H9 (cell line): ENCODE measurements around the gene GRHL3. TPM values are rescaled to one million over a fixed set of nuclear protein-coding genes. Genes with fewer than 3 reads are reported as not detected.

Experiments
- DNase-seq: peaks from one replicate; pipeline ENCODE4 v3.0.0-alpha.2; 2017
- H2AFZ ChIP-seq: one replicate; pipeline ENCODE4 v1.6.1; 2013; ENCODE audit warnings: mild to moderate bottlenecking, low read length, control low read depth, moderate library complexity
- H2AK5ac ChIP-seq: 2 replicates; pipeline ENCODE4 v1.6.1; 2013; ENCODE audit warnings: low read length, control low read depth, mixed read lengths; ENCODE audit not compliant: insufficient read length
- H2BK120ac ChIP-seq: one replicate; pipeline ENCODE4 v1.6.1; 2013; ENCODE audit warnings: low read depth, mild to moderate bottlenecking, low read length, control low read depth, inconsistent platforms; ENCODE audit not compliant: poor library complexity, severe bottlenecking
- H2BK12ac ChIP-seq: 2 replicates; pipeline ENCODE4 v1.6.1; 2013; ENCODE audit warnings: low read length, control low read depth, mixed read lengths, low read depth; ENCODE audit not compliant: insufficient read length
- H2BK15ac ChIP-seq: 2 replicates; pipeline ENCODE4 v1.6.1; 2013; ENCODE audit warnings: low read depth, low read length, control low read depth
- H2BK20ac ChIP-seq: one replicate; pipeline ENCODE4 v1.6.1; 2013; ENCODE audit warnings: low read depth, mild to moderate bottlenecking, low read length, control low read depth, inconsistent platforms; ENCODE audit not compliant: poor library complexity, severe bottlenecking
- H2BK5ac ChIP-seq: 2 replicates; pipeline ENCODE4 v1.6.1; 2013; ENCODE audit warnings: low read length, control low read depth, mixed read lengths; ENCODE audit not compliant: insufficient read length
- H3K14ac ChIP-seq: 2 replicates; pipeline ENCODE4 v1.6.1; 2013; ENCODE audit warnings: low read length, control low read depth; ENCODE audit not compliant: insufficient read depth
- H3K18ac ChIP-seq: 2 replicates; pipeline ENCODE4 v1.6.1; 2013; ENCODE audit warnings: low read depth, mild to moderate bottlenecking, mixed read lengths, low read length, control low read depth; ENCODE audit not compliant: insufficient read length
- H3K23ac ChIP-seq: 2 replicates; pipeline ENCODE4 v1.6.1; 2013; ENCODE audit warnings: low read length, control low read depth, mixed read lengths, low read depth; ENCODE audit not compliant: insufficient read length
- H3K23me2 ChIP-seq: 2 replicates; pipeline ENCODE4 v1.6.1; 2013; ENCODE audit warnings: low read depth, mild to moderate bottlenecking, mixed read lengths, low read length, control low read depth; ENCODE audit not compliant: insufficient read length, poor library complexity, severe bottlenecking
- H3K27ac ChIP-seq: 2 replicates; pipeline ENCODE4 v1.5.1; 2013; ENCODE audit warnings: low read length, control low read depth, mixed read lengths, low read depth; ENCODE audit not compliant: insufficient read length
- H3K27me3 ChIP-seq: 2 replicates; pipeline ENCODE4 v1.6.1; 2013; ENCODE audit warnings: low read length, control low read depth, inconsistent platforms; ENCODE audit not compliant: insufficient read depth
- H3K4ac ChIP-seq: 2 replicates; pipeline ENCODE4 v1.6.1; 2013; ENCODE audit warnings: low read depth, mild to moderate bottlenecking, control low read depth, inconsistent platforms, low read length, moderate library complexity
- H3K4me1 ChIP-seq: 2 replicates; pipeline ENCODE4 v1.6.1; 2013; ENCODE audit warnings: low read length, control low read depth, inconsistent platforms; ENCODE audit not compliant: insufficient read depth
- H3K4me2 ChIP-seq: 2 replicates; pipeline ENCODE4 v1.6.1; 2013; ENCODE audit warnings: low read length, control low read depth, mixed read lengths; ENCODE audit not compliant: insufficient read length, insufficient read depth
- H3K56ac ChIP-seq: 2 replicates; pipeline ENCODE4 v1.6.1; 2013; ENCODE audit warnings: low read depth, mild to moderate bottlenecking, mixed read lengths, low read length, control low read depth; ENCODE audit not compliant: insufficient read length
- H3K79me1 ChIP-seq: 2 replicates; pipeline ENCODE4 v1.6.1; 2013; ENCODE audit warnings: low read depth, mild to moderate bottlenecking, moderate library complexity, low read length, control low read depth, inconsistent platforms; ENCODE audit not compliant: insufficient read depth, poor library complexity, severe bottlenecking
- H3K79me2 ChIP-seq: 2 replicates; pipeline ENCODE4 v1.6.1; 2013; ENCODE audit warnings: low read length, control low read depth, inconsistent platforms; ENCODE audit not compliant: insufficient read depth
- H3K9ac ChIP-seq: 2 replicates; pipeline ENCODE4 v1.6.1; 2013; ENCODE audit warnings: low read length, control low read depth, mixed read lengths; ENCODE audit not compliant: insufficient read length; ENCODE audit errors: extremely low read depth
- H3K9me3 ChIP-seq: one replicate; pipeline ENCODE4 v1.6.1; 2013; ENCODE audit warnings: low read depth, low read length, inconsistent platforms; ENCODE audit not compliant: control insufficient read depth
- H3T11ph ChIP-seq: one replicate; pipeline ENCODE4 v1.6.1; 2013; ENCODE audit warnings: mild to moderate bottlenecking, low read length, control low read depth, inconsistent platforms
- H4K20me1 ChIP-seq: one replicate; pipeline ENCODE4 v1.6.1; 2013; ENCODE audit not compliant: control insufficient read depth, insufficient read length, insufficient read depth
- H4K5ac ChIP-seq: 2 replicates; pipeline ENCODE4 v1.6.1; 2013; ENCODE audit warnings: low read depth, mild to moderate bottlenecking, mixed read lengths, low read length, control low read depth; ENCODE audit not compliant: insufficient read length
- H4K8ac ChIP-seq: replicated peaks from 2 replicates; pipeline ENCODE4 v1.6.1; 2013; ENCODE audit warnings: low read length, control low read depth, mixed read lengths, low read depth; ENCODE audit not compliant: insufficient read length
- H4K91ac ChIP-seq: 2 replicates; pipeline ENCODE4 v1.6.1; 2013; ENCODE audit warnings: low read depth, mild to moderate bottlenecking, moderate library complexity, mixed read lengths, low read length, control low read depth; ENCODE audit not compliant: insufficient read length
- H3K27ac Mint-ChIP-seq, 3 experiments: 2 replicates in 2 of 3; 3 replicates in 1 of 3; pipeline ENCODE4 v1.8.0; 2020 to 2021; ENCODE audit warnings: mixed read lengths in 3 of 3, mild to moderate bottlenecking in 1 of 3, moderate library complexity in 1 of 3
- H3K27me3 Mint-ChIP-seq: 2 replicates; pipeline ENCODE4 v1.8.0; 2021; ENCODE audit warnings: low read depth, mild to moderate bottlenecking, moderate library complexity, mixed read lengths
- H3K36me3 Mint-ChIP-seq, 3 experiments: 2 replicates in 2 of 3; 3 replicates in 1 of 3; pipeline ENCODE4 v1.8.0; 2020 to 2021; ENCODE audit warnings: low read depth in 3 of 3, mixed read lengths in 3 of 3; ENCODE audit not compliant: insufficient read depth in 1 of 3
- H3K4me1 Mint-ChIP-seq, 2 experiments: 2 replicates each; pipeline ENCODE4 v1.8.0; 2020; ENCODE audit warnings: mixed read lengths in 2 of 2
- H3K4me3 Mint-ChIP-seq, 2 experiments: 2 replicates in 1 of 2; 3 replicates in 1 of 2; pipeline ENCODE4 v1.8.0; 2020 to 2021; ENCODE audit warnings: mild to moderate bottlenecking in 2 of 2, mixed read lengths in 2 of 2, moderate library complexity in 1 of 2
- H3K9me3 Mint-ChIP-seq, 2 experiments: 2 replicates in 1 of 2; 3 replicates in 1 of 2; pipeline ENCODE4 v1.8.0; 2020; ENCODE audit warnings: mild to moderate bottlenecking in 2 of 2, mixed read lengths in 2 of 2, moderate library complexity in 1 of 2
- whole genome bisulfite sequencing: extraction: QIAGEN DNeasy Blood & Tissue Kit; methylation state at CpG from one replicate; pipeline ENCODE4 v1.1.7; 2013; ENCODE audit warnings: missing lambda C conversion rate, low lambda C conversion rate, mixed read lengths; ENCODE audit not compliant: insufficient read length; ENCODE audit errors: extremely low coverage; 5-methylcytosine and 5-hydroxymethylcytosine counted together
- total RNA-seq: library from RNA; stranded (reverse); gene quantifications from 2 replicates; pipeline ENCODE4 v1.2.1, GENCODE V29; 2021
- TF ChIP-seq, protein P1 (sequence below): fragments of 200-600 bp; sonication (generic); conservative IDR thresholded peaks from 3 replicates; pipeline ENCODE4 v1.8.0; 2021; ENCODE audit warnings: antibody characterized with exemption, mild to moderate bottlenecking

Gene GRHL3
- total RNA-seq, 1 experiment from 2014 or later, result 3.5 TPM

DNA sequence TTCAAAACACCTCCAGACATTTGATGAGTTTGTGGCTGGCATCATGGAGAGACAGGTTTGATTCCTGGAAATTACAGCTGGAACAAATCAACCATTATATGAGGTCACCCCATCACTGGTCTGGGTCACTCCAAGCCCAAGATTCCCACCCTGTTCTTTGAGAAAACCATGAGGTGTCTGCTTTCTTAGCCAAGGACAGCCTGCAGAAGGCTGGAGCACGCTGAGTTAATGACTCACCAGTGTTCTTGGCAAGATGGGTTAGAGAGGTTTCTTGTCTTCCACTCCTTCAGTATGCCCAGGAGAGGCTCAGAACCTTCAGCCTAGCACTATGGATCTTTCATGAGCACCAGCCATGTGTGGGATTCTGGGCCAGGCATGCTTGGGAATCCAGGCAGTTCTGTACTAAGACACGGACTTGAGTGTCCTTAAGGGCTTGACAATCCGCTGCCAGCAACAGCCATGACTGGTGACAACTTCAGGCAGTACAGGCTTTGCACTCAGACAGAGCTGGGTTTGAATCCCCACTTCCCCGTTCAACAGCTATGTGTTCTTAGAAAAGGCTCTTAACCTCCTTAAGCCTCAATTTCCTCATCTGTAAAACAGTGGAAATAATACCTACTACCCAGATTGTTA, 43.9 kb downstream of the GRHL3 start:
- no peaks in the 10 kb centered on the region for H3K27me3 Mint-ChIP-seq
- H3K4me2 ChIP-seq, result no peak overlapping the region
- H3T11ph ChIP-seq, result no peak overlapping the region
- no peak overlapping the region for H3K56ac ChIP-seq
- H3K79me2 ChIP-seq, result no peaks in the 10 kb centered on the region
- peaks cover 0 to 3% (median 3%) of the 10 kb centered on the region in 3 experiments; a peak in 3 of 7 replicates for H3K36me3 Mint-ChIP-seq
- no peak overlapping the region for H2BK20ac ChIP-seq
- no peak overlapping the region for H3K18ac ChIP-seq
- no peaks in the 10 kb centered on the region for H3K9me3 ChIP-seq
- no peak overlapping the region; a peak in 1 of 7 replicates for H3K27ac Mint-ChIP-seq
- H3K23ac ChIP-seq, result no peak overlapping the region
- H4K91ac ChIP-seq, result no peak overlapping the region
- H4K5ac ChIP-seq, result no peak overlapping the region
- no peak overlapping the region for H2BK15ac ChIP-seq
- no peaks in the 10 kb centered on the region for H3K4me1 ChIP-seq
- no peak overlapping the region for H3K4me3 Mint-ChIP-seq
- no peak overlapping the region for H2BK12ac ChIP-seq
- no peaks in the 10 kb centered on the region for H3K79me1 ChIP-seq
- H3K27ac ChIP-seq, result no peak overlapping the region
- H2AFZ ChIP-seq, result no peak overlapping the region
- no peaks in the 10 kb centered on the region for H4K20me1 ChIP-seq
- no CpG with 5 or more reads among the region's 4 CpGs for WGBS
- no peak overlapping the region for H2BK5ac ChIP-seq
- H3K14ac ChIP-seq, result no peak overlapping the region
- H3K9ac ChIP-seq, result no peak overlapping the region
- no peak overlapping the region for H4K8ac ChIP-seq
- no peaks in the 10 kb centered on the region for H3K27me3 ChIP-seq
- no peak overlapping the region for H3K4ac ChIP-seq
- no peak overlapping the region for H2BK120ac ChIP-seq
- no peak for DNase-seq
- no peaks in the 10 kb centered on the region for H3K23me2 ChIP-seq
- H3K4me1 Mint-ChIP-seq, result peaks cover 12 to 20% of the 10 kb centered on the region in 2 experiments
- H3K9me3 Mint-ChIP-seq, result no peaks in the 10 kb centered on the region
- no peak overlapping the region for H2AK5ac ChIP-seq
- TF ChIP-seq, protein P1, sequence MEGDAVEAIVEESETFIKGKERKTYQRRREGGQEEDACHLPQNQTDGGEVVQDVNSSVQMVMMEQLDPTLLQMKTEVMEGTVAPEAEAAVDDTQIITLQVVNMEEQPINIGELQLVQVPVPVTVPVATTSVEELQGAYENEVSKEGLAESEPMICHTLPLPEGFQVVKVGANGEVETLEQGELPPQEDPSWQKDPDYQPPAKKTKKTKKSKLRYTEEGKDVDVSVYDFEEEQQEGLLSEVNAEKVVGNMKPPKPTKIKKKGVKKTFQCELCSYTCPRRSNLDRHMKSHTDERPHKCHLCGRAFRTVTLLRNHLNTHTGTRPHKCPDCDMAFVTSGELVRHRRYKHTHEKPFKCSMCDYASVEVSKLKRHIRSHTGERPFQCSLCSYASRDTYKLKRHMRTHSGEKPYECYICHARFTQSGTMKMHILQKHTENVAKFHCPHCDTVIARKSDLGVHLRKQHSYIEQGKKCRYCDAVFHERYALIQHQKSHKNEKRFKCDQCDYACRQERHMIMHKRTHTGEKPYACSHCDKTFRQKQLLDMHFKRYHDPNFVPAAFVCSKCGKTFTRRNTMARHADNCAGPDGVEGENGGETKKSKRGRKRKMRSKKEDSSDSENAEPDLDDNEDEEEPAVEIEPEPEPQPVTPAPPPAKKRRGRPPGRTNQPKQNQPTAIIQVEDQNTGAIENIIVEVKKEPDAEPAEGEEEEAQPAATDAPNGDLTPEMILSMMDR, result no peak
